Non-pigmented ciliary epithelial cell (primary cell): ENCODE data around the gene GGA2.
"Not testable (repeated sequence)": the region's sequence is repeated elsewhere in the genome, so short reads cannot be mapped to it uniquely, and the experiment has no call there.

ENCODE experiments used
- DNase-seq: peaks from one replicate; pipeline ENCODE4 v3.0.0-alpha.2; 2010; ENCODE audit warnings: low read depth

The GGA2 gene

DNA sequence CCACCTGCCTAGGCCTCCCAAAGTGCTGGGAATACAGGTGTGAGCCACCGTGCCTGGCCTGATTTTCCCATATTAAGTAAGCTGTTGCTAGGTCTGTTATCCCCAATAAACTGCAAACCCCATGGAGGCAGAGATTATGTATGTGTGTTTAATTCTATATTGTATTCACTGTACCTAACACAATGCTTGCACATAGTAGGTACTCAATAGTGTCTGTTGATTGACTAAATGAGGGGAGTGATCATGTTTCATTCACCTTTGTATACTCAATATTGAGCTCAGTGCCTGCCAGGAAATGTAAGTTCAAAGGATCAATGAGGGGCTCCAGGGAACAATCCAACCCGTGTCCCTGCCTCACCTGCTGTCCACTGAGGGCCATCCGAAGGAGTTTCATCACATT, 14.6 kb upstream of the GGA2 start:
- DNase-seq, result no peak

DNA sequence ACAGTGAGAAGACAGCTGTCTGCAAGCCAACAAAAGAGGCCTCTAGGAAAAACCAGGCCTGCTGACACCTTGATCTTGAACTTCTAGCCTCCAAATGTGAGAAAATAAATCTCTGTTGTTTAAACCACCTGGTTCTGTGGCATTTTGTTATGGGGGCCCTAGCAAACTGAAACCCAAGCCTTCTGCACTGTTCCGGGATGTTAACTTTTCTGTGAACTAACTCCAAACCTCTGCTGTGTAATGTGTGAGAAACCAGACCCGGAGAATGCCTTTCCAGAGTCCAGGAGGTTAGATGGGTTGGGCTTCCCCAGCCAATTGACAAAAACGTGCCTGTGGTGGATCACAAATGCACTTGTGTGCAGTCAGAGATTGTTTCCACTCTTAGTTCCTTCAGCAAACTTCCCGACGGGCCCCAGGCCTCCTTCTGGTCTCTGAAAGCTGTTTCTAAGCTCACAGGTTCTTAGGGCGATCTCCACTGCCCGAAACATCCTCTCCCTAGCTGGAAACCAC, 13.6 kb upstream of the GGA2 start:
- DNase-seq, result no peak

DNA sequence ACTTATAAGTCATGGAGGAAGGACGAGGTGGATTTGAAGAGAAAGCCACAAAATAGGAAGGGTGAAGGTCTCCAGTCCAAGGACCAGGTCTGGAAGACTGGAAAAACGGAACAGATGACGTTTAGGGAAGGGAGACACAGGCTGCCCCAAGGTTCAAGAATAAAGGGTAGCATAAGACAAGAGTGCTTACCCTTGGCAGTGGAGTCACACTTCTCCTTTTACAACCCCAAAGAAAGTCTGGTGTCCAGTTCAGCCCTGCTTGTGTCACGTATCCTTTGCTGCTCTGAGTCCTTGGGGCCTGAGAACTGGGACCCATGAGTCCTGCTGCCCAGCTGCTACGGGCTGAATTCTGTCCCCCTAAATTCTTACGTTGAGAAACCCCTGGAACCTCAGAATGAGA, 13.0 kb upstream of the GGA2 start:
- no peak for DNase-seq

DNA sequence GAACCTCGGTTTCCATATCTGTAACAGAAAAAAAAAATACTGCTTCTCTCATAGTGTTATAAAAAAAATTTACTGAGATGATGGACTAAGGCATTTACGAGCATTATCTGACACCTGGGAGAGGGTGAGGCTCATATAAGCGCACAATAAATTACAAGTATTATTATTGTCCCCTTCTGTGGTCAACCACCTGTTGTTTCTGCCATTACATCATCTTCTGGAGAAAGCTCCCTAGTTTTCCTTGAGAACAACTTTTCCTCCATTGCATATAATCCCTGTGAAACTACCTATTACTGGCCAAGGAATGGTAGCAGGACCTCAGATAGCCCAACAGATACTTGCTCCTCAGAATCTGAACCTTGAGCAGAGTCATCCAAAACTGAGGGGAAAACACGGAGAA, 11.7 kb upstream of the GGA2 start:
- no peak for DNase-seq

DNA sequence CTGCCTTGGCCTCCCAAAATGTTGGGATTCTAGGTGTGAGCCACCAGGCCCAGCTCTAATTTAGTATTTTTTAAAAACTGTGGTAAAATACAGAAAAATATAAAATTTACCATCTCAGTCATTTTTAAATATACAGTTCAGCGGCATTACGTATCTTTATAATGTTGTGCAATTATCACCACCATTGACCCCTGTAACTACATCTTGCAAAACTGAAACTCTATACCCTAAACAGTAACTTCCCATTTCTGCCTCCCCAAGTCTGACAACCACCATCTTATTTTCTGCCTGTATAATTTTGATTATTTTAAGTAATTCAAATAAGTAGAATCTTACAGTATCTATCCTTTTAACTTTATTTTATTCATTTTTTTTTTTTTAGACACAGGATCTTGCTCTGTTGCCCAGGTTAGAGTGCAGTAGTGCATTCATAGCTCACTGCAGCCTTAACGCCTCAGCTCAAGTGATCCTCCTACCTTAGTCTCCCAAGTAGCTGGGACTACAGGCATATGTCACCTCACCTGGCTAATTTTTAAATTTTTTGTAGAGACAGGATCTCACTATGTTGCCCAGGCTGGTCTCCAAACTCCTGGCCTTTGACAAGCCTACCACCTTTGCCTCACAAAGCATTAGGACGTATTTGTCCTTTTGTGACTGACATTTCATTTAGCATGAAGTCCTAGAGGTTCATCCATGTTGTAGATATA, 10.9 kb upstream of the GGA2 start:
- DNase-seq, result no peak

DNA sequence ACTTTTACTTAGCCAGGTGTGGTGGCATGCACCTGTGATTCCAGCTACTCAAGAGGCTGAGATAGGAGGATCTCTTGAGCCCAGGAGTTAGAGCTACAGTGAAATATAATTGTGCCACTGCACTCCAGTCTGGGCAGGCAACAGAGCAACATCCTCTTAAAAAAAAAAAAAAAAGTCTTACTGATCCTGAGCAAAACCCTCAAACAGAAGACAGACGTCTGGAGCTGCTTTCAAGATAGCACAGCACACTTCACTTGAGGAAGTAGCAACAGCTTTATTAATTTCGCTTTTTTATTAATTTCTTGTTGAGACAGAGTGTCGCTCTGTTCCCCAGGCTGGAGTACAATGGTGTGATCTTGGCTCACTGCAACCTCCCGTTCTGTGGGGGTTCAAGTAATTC, 10.2 kb upstream of the GGA2 start:
- DNase-seq, result no peak

DNA sequence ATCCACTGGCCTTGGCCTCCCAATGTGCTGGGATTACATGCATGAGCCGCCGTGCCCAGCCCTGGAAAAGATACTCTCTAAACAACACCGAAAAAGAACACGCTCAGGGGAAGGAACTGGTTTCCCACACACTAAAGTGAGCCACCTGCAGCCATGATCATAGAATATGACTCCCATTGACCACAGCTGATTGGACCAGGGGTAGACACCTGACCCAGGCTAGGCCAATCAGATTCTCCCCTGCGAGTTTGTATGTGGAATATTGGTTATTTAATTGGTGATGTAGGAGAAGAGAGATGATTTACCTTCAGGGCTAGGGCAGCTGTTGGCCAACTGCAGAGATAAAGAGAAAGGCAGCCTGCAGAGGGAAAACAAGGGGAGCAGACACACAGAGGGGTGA, 9.0 kb upstream of the GGA2 start:
- DNase-seq, result no peak

DNA sequence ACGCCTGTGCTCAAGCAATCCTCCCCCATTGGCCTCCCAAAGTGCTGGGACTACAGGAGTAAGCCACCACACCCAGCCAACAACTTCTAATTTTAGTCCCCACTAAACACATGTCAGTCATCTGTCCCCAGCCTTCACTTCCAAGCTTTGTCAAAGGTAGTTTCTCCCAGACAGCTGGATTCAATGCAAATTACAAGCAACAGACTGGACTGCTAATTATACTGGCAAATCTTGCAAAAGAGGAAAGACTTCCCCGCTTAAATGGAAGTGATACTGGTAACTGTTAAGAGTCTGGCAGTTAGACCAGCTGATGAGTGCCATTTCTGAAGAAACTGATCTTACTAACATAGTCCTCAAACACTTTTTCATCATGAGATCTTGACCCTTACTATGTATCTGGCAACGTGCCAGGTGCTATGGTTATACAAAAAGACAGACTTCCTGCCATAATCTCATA, 8.2 kb upstream of the GGA2 start:
- no peak for DNase-seq

DNA sequence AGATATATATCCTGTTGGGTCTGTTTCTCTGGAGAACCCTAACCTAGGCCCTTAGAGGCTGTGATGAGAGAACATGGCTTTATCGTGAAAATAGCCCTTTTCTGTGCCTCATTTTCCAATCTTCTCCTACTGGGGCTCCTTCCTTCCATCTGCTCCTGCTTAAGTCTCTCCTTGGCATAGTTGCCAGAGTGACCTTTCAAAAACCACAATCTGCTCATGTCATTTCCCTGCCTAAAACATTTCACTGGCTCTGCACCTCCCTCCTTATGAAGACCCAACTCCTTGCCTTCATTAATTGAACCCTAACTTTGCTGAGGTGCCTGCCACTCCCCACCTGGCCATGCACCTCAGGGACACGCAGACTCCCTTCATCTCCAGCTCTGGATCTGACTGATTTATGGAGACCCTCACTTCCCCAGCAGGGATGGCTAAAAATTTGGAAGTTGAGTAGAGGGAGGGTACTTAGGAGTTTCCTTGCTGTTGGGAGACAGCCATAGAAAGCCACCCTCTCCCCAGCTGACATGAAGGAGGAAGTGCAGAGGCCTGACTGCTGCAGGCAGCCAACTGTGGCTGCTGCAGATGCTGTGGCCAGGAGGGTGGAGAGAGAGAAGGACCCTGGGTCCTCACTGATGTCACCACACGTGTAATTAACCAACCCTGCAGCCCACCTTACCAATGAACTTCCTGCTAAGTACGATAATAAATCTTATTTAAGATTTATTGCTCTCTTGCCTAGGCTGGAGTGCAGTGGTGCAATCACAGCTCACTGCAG, 6.3 kb upstream of the GGA2 start:
- no peak for DNase-seq

DNA sequence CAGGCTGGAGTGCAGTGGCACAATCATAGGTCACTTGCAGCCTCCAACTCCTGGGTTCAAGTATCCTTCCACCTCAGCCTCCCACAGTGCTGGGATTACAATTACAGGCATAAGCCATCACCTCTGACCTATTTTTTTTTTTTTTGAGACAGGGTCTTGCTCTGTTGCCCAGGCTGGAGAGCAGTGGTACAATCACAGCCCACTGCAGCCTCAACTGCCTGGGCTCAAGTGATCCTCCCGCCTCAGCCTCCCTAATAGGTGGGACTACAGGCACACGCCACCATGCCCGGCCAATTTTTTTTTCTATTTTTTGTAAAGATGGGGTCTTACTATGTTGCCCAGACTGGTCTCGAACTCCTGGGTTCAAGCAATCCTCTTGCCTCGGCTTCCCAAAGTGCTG, 5.6 kb upstream of the GGA2 start:
- DNase-seq, result no peak

DNA sequence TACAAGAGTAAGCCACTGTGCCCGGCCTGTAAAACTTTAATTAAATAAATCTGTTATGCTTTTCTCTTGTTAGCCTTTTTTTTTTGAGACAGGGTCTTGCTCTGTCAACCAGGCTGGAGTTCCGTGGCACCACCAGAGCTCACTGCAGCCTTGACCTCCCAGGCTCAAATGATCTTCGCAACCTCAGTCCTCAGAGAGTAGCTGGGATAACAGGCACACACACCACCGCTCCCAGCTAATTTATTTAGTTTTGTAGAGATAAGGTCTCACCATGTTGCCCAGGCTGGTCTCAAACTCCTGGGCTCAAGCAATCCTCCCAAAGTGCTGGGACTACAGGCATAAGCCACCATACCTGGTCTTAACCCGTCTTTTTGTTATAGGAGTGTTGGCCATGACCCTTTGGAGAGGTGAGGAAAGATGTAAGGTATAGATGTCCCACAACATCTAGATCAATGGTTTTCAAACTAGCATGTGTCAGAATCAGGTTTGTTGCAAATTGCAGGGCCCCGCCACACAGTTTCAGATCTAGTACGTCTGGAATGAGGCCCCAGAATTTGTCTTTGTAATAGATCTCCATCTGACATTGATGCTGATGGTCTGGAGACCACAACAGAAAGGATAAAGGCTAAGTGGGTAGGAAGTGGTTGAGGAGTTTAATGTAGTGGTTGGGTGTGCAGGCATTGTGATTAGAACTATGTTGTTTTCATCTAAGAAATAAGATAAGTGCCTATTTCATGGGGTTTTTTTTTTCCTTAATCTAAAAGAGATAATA, 4.3 kb upstream of the GGA2 start:
- no peak for DNase-seq

DNA sequence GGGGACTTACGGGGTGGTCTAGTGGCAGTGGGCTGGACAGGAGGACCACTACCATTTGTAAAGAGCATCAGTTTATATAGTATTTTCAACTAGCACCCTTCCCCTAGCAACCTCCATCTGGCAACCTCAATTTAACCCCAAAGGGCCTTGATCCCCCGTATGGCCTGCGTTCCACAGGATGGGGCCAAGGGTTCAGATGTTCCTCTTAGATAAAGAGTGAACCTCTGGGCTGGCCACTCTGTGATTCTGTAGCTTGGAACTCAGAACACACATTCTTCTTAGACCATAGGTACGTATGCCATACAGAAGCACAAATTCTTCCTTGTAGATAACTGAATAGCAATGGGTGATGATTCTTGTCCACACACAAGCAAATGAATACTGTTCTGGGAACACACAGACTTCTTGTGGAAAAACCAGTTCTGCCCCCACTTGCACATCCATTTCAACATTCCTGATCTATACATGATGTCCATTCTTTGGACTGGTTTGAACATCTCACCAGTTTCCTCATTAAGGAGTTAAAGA, 1.9 kb upstream of the GGA2 start:
- no peak for DNase-seq

DNA sequence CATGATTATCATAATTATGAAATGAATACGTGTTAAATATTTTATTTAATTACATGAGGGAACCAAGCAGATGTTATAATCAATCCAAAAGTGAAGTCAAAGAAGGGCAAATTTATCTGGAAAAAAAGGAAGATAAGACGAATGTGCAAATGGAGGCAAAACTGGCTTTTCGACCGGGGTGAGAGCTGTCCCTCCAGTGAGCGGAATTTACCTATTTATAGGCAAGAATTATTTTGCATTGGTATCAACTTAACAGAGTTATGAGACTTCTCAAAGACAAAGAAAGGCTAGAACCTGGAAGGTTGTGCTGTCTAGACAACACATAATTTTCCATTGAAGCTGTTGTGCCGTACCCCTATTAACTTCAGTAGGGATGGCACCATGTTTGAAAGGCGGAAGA, 1.4 kb upstream of the GGA2 start:
- no peak for DNase-seq

DNA sequence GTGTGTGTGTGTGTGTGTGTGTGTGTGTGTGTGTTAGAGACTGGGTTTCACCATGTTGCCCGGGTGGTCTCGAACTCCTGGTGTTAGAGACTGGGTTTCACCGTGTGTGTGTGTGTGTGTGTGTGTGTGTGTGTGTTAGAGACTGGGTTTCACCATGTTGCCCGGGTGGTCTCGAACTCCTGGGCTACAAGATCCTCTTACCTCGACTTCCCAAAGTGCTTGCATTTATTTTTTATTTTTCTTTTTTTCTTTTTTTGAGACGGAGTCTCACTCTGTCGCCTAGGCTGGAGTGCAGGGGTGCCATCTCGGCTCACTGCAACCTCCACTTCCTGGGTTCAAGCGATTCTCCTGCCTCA, 599 bp upstream of the GGA2 start:
- not testable (repeated sequence) for DNase-seq

DNA sequence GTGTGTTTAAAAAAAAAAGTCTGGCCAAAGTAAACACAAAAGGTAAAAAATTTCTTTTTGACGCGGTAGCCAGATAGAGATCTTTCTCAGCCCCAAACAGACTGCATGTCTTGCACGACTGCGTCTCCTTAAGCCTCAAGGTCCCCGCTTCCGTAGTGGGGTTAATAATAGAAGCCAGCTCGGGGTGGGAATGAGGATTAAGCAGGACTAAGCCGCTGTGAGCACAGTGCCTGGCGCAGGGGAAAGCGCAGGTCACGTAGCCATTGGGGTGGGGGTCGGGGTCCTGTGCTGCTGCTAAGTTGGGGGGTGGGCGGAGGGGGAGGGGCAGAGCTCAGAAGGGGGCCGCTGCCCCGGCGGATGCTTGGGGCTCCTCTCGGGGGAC, 521 bp downstream of the GGA2 start:
- no peak for DNase-seq

DNA sequence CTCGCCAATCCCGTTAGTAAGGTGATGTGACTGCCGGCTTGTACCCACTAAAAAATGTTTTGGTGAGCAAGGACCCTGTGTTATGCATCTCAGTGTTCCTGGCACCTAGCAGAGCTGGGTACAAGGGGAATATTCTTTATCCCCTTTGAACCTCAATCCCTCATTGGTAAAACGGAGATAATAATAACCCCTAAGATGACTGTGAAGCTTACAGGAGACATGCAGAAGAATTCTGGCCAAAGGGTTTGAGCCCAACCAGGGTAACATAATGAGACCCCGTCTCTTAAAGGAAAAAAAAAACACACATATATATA, 896 bp downstream of the GGA2 start:
- no peak for DNase-seq

DNA sequence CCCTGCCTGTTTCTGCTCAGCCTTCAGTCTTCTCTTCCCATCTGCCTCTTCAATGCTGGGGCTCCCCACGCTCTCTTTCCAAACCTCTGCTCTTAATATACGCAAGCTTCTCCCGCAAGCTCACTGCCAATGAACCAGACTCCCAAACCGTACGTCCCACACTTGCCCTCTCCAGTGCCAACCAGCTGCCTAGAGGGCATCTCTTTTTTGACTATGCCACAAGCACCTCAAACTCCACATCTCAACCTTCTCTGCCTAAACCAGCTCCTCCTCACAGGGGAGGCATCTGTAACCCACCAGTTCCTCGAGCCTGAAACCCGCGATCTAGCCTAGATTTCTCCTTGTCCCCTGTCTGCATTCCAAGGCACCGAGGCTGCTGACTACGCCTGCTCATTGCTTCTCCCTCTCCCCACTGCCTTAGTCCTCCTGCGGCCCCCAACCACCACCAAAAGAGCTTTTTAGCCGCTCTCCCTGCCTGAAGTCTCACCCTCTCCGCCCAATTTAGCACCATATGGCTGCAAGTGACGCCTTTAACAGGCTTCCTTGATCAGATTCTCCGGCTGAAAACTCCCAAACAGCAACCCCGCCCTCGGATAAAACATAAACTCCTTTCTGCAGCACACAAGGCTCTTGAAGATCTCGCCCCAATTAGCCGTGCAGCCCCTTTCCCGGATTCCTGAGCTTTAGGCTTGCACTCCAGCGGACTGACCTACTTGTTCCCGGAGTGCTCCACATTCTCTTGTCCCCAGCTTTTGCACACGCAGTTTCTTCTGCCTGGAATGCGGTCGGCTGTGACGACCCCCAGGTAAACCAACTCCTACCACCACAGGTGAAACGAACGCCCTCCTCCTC, 1.5 kb downstream of the GGA2 start:
- DNase-seq, result no peak

DNA sequence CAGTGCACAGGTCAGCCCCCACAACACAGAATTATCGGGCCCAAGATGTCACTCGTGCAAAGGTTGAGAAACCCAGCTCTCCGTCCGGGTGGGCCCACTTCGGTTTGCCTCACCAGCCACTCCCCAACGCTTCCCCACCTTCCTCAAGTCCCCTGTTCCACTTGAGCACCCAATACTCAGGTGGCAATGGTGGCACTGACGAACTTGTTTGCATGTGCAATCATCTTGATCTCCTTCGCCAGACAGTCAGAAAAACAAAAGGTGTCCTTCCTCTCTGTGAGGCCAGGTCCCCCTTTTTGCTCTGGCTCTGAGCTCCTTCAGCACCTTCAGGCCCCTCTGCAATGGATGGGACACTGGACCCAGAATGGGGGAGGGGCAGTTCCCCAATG, 3.7 kb downstream of the GGA2 start:
- no peak for DNase-seq

DNA sequence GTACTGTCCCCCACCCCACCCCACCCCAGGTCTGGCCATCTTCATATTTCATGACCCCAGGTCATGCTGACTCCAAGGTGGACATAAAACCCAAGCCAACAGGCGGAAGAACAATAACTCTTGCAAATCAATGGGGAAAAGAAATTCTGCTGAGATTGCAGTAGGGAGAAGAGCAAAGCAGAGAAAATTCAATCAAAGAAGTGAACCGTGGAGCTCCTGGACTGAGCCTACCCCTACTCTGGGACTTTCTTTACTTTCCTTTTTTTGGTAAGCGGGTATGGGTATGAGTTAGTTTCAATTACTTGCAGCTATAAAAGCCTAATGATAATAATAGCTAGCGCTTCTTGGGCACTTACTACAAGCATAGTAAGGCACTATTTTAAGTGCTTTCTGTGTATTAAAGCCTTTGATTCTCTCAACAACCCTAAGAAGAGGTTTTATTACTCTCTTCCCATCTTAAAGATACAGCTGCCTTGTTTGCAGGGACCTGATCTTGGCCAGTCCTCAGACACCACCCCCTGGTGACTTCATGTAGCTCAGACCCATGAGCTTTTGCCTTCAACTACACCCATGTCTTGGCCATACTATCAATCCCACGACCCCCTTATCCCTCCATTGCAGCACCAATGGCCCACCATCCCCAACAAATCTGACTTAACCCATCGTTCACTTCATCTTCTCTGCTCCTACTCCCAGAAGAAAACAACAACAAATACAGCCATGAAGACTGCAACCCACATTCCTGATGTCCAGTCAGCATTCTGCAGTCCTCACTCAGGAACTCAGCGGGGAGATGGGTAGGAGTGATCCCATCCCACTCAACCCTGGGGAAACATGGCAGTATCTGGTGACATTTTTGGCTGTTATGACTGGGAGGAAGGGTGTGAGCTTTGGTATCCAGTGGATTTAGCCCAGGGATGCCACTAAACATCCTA, 4.4 kb downstream of the GGA2 start:
- DNase-seq, result no peak

DNA sequence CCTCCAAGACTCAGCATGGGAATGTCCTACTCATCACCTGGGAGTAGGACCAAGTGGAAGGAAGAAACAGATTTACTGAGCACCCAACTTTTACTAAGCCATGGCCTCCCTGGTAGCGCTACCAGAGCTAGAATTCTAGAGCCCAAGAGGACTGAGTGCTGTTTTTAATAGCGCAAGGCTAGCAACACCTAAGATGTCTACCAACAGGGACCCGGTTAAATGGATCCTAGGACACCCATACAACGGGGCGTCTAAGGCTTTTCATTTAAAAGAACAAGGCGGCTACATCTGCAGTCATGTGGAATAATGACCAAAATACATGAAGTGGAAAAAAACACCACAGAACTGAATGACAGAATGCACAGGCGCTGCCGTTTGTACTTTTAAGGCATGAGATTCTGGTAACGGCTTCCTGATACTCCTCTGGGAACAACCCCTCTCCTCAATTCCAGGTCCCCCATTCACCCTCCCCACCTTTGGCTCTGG, 5.1 kb downstream of the GGA2 start:
- no peak for DNase-seq
